Measurements from ENCODE around the gene AXIN2.
"Not testable (repeated sequence)": the region's sequence is repeated elsewhere in the genome, so short reads cannot be mapped to it uniquely, and the experiment has no call there.

Gene AXIN2

DNA sequence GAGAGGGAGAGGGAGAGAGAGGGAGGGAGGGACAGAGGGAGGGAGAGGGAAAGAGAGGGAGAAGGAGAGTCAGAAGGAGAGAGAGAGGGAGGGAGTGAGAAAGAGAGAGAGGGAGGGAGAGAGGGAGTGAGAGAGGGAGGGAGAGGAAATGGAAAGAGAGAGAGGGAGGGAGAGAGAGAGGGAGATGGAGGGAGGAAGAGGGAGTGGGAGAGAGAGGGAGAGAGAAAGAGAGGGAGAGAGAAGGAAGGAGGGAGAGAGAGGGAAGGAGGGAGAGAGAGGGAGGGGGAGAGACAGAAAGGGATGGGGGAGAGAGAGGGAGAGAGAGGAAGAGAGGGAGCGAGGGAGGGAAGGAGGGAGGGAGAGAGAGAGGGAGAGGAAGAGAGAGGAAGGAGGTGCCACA lies 72.8 kb downstream of the AXIN2 start:
- Histone ChIP-seq H3K36me3 (no peaks in the 10 kb centered on the region), H3K27me3 (no peaks in the 10 kb centered on the region), H3K4me3 (ENCODE audit: low read depth, low read length) (no peak overlapping the region), H3K4me1 (no peaks in the 10 kb centered on the region), H3K9me3 (no peaks in the 10 kb centered on the region)
- no peak for DNase-seq
- TF ChIP-seq, protein P1, sequence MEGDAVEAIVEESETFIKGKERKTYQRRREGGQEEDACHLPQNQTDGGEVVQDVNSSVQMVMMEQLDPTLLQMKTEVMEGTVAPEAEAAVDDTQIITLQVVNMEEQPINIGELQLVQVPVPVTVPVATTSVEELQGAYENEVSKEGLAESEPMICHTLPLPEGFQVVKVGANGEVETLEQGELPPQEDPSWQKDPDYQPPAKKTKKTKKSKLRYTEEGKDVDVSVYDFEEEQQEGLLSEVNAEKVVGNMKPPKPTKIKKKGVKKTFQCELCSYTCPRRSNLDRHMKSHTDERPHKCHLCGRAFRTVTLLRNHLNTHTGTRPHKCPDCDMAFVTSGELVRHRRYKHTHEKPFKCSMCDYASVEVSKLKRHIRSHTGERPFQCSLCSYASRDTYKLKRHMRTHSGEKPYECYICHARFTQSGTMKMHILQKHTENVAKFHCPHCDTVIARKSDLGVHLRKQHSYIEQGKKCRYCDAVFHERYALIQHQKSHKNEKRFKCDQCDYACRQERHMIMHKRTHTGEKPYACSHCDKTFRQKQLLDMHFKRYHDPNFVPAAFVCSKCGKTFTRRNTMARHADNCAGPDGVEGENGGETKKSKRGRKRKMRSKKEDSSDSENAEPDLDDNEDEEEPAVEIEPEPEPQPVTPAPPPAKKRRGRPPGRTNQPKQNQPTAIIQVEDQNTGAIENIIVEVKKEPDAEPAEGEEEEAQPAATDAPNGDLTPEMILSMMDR (IDR thresholded peaks at IDR 0.05; ENCODE audit: low read depth, low read length) = no peak

DNA sequence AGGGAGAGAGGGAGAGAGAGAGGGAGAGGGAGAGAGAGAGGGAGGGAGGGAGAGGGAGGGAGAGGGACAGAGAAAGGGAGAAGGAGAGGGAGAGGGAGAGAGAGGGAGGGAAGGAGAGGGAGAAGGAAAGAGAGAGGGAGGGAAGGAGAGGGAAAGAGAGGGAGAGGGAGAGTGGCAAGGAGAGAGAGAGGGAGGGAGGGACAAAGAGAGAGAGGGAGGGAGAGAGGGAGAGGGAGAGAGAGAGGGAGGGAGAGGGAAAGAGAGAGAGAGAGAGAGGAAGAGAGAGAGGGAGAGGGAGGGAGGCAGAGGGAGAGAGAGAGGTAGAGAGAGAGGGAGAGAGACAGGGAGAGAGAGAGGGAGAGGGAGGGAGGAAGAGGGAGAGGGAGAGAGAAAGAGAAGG lies 73.5 kb downstream of the AXIN2 start:
- TF ChIP-seq, protein P1 (IDR thresholded peaks at IDR 0.05; ENCODE audit: low read depth, low read length) = no peak
- H3K9me3 ChIP-seq = no peaks in the 10 kb centered on the region
- DNase-seq = no peak
- no peaks in the 10 kb centered on the region for H3K4me1 ChIP-seq
- no peaks in the 10 kb centered on the region for H3K27me3 ChIP-seq
- no peaks in the 10 kb centered on the region for H3K36me3 ChIP-seq
- no peak overlapping the region for H3K4me3 ChIP-seq (ENCODE audit: low read depth, low read length)

DNA sequence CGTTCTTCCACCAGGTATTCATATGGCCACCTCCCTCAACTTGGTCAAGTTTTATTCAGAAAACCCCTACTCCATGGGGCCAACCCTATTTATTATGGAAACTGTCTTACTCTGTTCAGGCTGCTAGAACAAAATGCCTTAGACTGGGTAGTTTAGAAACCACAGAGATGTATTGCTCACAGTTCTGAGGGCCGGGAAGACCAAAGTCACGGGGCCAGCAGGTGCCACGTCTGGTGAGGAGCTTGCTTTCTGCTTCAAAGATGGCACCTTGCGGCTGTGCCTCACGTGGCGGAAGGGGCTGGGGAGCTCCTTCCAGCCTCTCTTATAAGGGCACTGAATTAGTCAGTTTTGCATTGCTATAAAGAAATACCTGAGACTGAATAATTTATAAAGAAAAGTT lies 74.3 kb downstream of the AXIN2 start:
- H3K9me3 ChIP-seq = no peaks in the 10 kb centered on the region
- H3K27me3 ChIP-seq = no peaks in the 10 kb centered on the region
- H3K4me1 ChIP-seq = no peaks in the 10 kb centered on the region
- no peaks in the 10 kb centered on the region for H3K36me3 ChIP-seq
- TF ChIP-seq, protein P1 (IDR thresholded peaks at IDR 0.05; ENCODE audit: low read depth, low read length) = no peak
- no peak overlapping the region for H3K4me3 ChIP-seq (ENCODE audit: low read depth, low read length)
- DNase-seq = no peak

DNA sequence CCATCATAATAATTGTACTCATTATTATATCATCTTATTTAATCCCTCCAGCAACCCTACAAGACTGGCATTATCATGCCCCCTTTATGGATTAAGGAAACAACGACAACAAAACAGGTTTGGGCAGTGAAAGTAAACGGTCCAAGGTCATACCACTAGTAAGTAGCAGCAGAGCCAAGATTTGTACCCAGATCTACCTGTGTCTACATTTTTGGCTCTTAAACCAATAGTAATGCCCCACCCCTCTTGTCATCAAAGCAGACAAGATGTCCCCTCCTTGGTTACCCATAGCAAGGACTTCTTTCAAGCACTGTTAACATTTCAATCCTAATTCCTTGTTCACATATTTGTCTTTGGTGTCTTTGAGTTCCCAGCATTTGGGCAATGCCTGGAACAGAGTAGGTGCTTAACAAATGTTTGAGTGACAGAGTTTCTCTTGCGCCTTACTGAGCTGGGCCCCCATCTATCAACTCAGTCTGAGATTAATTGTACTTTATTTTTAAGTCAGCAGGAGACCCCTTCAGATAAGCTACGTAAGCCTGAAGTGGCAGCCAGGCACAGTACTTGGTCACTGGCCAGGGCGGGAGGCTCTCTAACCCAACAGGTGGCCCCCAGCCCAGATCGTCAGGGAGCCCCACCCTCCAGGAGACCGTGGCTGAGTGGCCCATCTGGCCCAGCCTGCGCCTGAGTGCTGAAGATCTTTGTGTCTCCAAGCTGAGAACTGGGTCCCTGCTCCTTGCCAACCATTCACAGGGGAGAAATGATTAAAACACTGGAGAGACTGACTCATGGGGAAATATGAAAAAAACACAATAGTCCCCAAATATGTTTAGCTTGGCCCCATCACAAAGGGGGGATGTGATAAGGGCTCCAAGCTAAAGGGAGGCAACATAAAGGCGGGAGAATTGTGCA lies 75.8 kb downstream of the AXIN2 start:
- TF ChIP-seq, protein P1 (IDR thresholded peaks at IDR 0.05; ENCODE audit: low read depth, low read length) = no peak
- H3K9me3 ChIP-seq = no peaks in the 10 kb centered on the region
- no peak for DNase-seq
- no peaks in the 10 kb centered on the region for H3K36me3 ChIP-seq
- H3K4me1 ChIP-seq = no peaks in the 10 kb centered on the region
- H3K27me3 ChIP-seq = no peaks in the 10 kb centered on the region
- no peak overlapping the region for H3K4me3 ChIP-seq (ENCODE audit: low read depth, low read length)

DNA sequence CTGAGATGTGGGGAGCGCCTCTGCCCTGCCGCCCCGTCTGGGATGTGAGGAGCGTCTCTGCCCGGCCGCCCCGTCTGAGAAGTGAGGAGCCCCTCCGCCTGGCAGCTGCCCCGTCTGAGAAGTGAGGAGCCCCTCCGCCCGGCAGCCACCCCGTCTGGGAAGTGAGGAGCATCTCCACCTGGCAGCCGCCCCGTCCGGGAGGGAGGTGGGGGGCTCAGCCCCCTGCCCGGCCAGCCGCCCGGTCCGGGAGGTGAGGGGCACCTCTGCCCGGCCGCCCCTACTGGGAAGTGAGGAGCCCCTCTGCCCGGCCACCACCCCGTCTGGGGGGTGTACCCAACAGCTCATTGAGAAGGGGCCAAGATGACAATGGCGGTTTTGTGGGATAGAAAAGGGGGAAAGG lies 77.0 kb downstream of the AXIN2 start:
- DNase-seq; H3K4me1 ChIP-seq; H3K27me3 ChIP-seq; H3K36me3 ChIP-seq; H3K4me3 ChIP-seq (ENCODE audit: low read depth, low read length); H3K9me3 ChIP-seq: not testable (repeated sequence)

DNA sequence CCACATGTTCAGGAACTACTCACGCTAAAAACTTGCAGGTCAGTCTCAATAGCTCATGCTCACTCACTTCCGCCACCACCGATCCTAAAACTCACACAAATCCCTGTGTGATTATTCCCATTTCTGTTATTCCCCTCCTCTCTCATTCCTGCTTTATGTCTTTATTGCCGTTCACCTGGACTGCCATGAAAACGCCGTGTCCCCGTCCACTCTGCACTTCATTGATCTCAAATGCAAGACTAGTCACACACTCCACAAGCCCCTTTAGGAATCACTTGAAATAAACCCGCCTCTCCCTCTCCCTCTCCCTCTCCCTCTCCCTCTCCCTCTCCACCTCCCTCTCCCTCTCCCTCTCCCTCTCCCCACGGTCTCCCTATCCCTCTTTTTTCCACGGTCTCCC lies 78.0 kb downstream of the AXIN2 start:
- no peaks in the 10 kb centered on the region for H3K9me3 ChIP-seq
- no peaks in the 10 kb centered on the region for H3K36me3 ChIP-seq
- DNase-seq = no peak
- H3K4me1 ChIP-seq = no peaks in the 10 kb centered on the region
- no peak overlapping the region for H3K4me3 ChIP-seq (ENCODE audit: low read depth, low read length)
- no peaks in the 10 kb centered on the region; the same call in 1 of the 2 replicates for H3K27me3 ChIP-seq
- TF ChIP-seq, protein P1 (IDR thresholded peaks at IDR 0.05; ENCODE audit: low read depth, low read length) = no peak

Measured in BE2C (cell line).